DOHH2 (cell line): Measurements from ENCODE around the gene SEMA4D.

ENCODE experiments used
- H3F3A ChIP-seq: fragments of 200-600 bp; sonication (generic), shearing (Covaris generic); 2 replicates; pipeline ENCODE4 v1.6.0; 2016; ENCODE audit warnings: antibody characterized with exemption, mild to moderate bottlenecking; ENCODE audit not compliant: control insufficient read depth, insufficient read depth
- H3K27ac ChIP-seq: fragments of 200-600 bp; sonication (generic); 2 replicates; pipeline ENCODE4 v1.5.1; 2014; ENCODE audit warnings: low read depth, mild to moderate bottlenecking, low read length, moderate library complexity
- H3K27me3 ChIP-seq: fragments of 200-600 bp; sonication (generic); 2 replicates; pipeline ENCODE4 v1.6.1; 2014; ENCODE audit warnings: mild to moderate bottlenecking, low read length, mixed read lengths; ENCODE audit not compliant: control insufficient read depth
- H3K36me3 ChIP-seq: fragments of 200-600 bp; sonication (generic); 2 replicates; pipeline ENCODE4 v1.6.1; 2014; ENCODE audit warnings: mild to moderate bottlenecking, low read length, moderate library complexity, mixed read lengths; ENCODE audit not compliant: control insufficient read depth
- H3K4me1 ChIP-seq: fragments of 200-600 bp; sonication (generic); 2 replicates; pipeline ENCODE4 v1.6.1; 2014; ENCODE audit warnings: mild to moderate bottlenecking, low read length, mixed read lengths; ENCODE audit not compliant: control insufficient read depth
- H3K4me2 ChIP-seq: fragments of 200-600 bp; sonication (generic); 2 replicates; pipeline ENCODE4 v1.6.0; 2014; ENCODE audit warnings: mild to moderate bottlenecking, low read length, moderate library complexity
- H3K4me3 ChIP-seq: fragments of 200-600 bp; sonication (generic); 2 replicates; pipeline ENCODE4 v1.5.1; 2014; ENCODE audit warnings: mild to moderate bottlenecking, low read length, mixed read lengths
- H3K79me2 ChIP-seq: fragments of 200-600 bp; sonication (generic); 2 replicates; pipeline ENCODE4 v1.6.1; 2014; ENCODE audit warnings: mild to moderate bottlenecking, low read length, mixed read lengths; ENCODE audit not compliant: control insufficient read depth
- H3K9me2 ChIP-seq: fragments of 200-600 bp; sonication (generic); replicated peaks from 2 replicates; pipeline ENCODE4 v1.6.1; 2014; ENCODE audit warnings: mild to moderate bottlenecking, low read length, mixed read lengths; ENCODE audit not compliant: control insufficient read depth
- H3K9me3 ChIP-seq: fragments of 200-600 bp; sonication (generic); 2 replicates; pipeline ENCODE4 v1.6.1; 2014; ENCODE audit warnings: antibody characterized with exemption, low read length, mixed read lengths; ENCODE audit not compliant: control insufficient read depth, insufficient read depth
- H4K20me1 ChIP-seq: fragments of 200-600 bp; sonication (generic); 2 replicates; pipeline ENCODE4 v1.6.0; 2014; ENCODE audit warnings: low read depth, mild to moderate bottlenecking, antibody characterized with exemption, low read length, moderate library complexity; ENCODE audit not compliant: control insufficient read depth, insufficient read depth
- CTCF ChIP-seq: fragments of 200-600 bp; sonication (generic); IDR thresholded peaks from one replicate; pipeline ENCODE4 v1.5.1; 2014; ENCODE audit warnings: antibody characterized with exemption, mild to moderate bottlenecking, low read depth, low read length; ENCODE audit not compliant: poor library complexity, severe bottlenecking
- EZH2phosphoT487 ChIP-seq: fragments of 200-600 bp; sonication (generic); IDR thresholded peaks from 2 replicates; pipeline ENCODE4 v1.6.1; 2017; ENCODE audit warnings: borderline replicate concordance, mild to moderate bottlenecking, antibody characterized with exemption, low read length, moderate library complexity, mixed read lengths

Gene SEMA4D

DNA sequence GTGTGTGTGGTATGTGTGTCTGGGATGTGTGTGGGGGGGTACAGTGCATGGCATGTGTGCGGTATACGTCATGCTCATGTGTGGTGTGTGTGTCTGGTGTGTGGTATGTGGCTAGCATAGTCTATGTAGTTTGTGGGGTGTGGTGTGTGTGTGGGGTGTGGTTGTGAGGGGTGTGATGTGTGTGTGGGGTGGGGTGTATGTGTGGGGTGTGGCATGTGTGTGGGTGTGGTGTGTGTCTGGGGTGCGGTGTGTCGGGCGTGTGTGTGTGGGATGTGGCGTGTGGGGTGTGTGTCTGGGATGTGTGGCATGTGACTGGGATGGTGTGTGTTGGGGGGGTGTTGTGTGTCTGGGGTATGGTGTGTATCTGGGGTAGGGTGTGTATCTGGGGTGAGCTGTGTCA lies 127.3 kb downstream of the SEMA4D start:
- no peaks in the 10 kb centered on the region for H3K36me3 ChIP-seq
- no peaks in the 10 kb centered on the region for H3F3A ChIP-seq
- no peak for TF ChIP-seq EZH2phosphoT487
- TF ChIP-seq CTCF = no peak
- H4K20me1 ChIP-seq = no peaks in the 10 kb centered on the region
- H3K27ac ChIP-seq = no peak overlapping the region
- no peak overlapping the region for H3K4me3 ChIP-seq
- no peaks in the 10 kb centered on the region for H3K79me2 ChIP-seq
- no peaks in the 10 kb centered on the region for H3K9me3 ChIP-seq
- H3K4me1 ChIP-seq = peaks cover 8% of the 10 kb centered on the region
- H3K4me2 ChIP-seq = no peak overlapping the region
- no peaks in the 10 kb centered on the region for H3K9me2 ChIP-seq
- H3K27me3 ChIP-seq = no peaks in the 10 kb centered on the region

DNA sequence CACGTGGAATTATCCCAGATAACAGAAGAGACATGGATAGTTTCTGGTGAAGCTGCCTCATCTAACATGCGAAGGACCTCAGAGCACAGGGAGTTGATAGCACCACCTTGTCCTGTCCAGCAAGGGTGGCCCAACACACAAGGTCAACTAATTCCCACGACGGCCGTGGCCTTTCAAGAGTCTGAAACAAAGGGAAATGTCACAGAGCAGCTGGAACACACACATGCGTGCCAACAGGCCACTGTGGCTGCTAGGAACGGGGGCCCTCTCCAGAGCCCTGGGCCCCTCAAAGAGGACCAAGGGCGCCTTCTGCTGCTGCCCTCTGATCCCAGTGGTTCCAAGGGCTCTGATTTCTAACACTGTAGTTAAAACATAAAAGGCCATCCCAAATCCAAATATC lies 128.9 kb downstream of the SEMA4D start:
- Histone ChIP-seq H3F3A (no peaks in the 10 kb centered on the region), H3K4me3 (no peak overlapping the region), H3K79me2 (no peaks in the 10 kb centered on the region), H4K20me1 (no peaks in the 10 kb centered on the region), H3K27ac (no peak overlapping the region), H3K4me1 (no peaks in the 10 kb centered on the region), H3K9me3 (no peaks in the 10 kb centered on the region), H3K36me3 (no peaks in the 10 kb centered on the region), H3K27me3 (no peaks in the 10 kb centered on the region), H3K4me2 (no peak overlapping the region), H3K9me2 (no peaks in the 10 kb centered on the region)
- TF ChIP-seq EZH2phosphoT487 (no peak), CTCF (no peak)

- no peaks in the 10 kb centered on the region for H3K79me2 ChIP-seq
- no peak overlapping the region for H3K4me2 ChIP-seq
- TF ChIP-seq EZH2phosphoT487 (no peak), CTCF (no peak)
- H3K4me3 ChIP-seq = no peak overlapping the region
- H3K27me3 ChIP-seq = no peaks in the 10 kb centered on the region
- no peaks in the 10 kb centered on the region for H3K4me1 ChIP-seq
- no peaks in the 10 kb centered on the region for H3K9me3 ChIP-seq
- no peaks in the 10 kb centered on the region for H3F3A ChIP-seq
- no peak overlapping the region for H3K27ac ChIP-seq
- no peaks in the 10 kb centered on the region for H3K9me2 ChIP-seq
- H4K20me1 ChIP-seq = no peaks in the 10 kb centered on the region
- no peaks in the 10 kb centered on the region for H3K36me3 ChIP-seq
Measured at GRCh38 chr9:89368550-89368949, 129.4 kb downstream of the SEMA4D start.
